Mucosa of descending colon (tissue), 3 donors: ENCODE measurements around the gene WDR5. TPM values are rescaled to one million over a fixed set of nuclear protein-coding genes. Genes with fewer than 3 reads are reported as not detected.
"Not testable (repeated sequence)": the region's sequence is repeated elsewhere in the genome, so short reads cannot be mapped to it uniquely, and the experiment has no call there.

Source experiments
- ATAC-seq: fragments of 200-7000 bp; cut with Tn5 transposase; one replicate; pipeline ENCODE4 v1.9.1; 2020; ENCODE audit warnings: mild to moderate bottlenecking, moderate library complexity
- DNase-seq, 3 donors: peaks; one replicate each; pipeline ENCODE4 v3.0.0-alpha.2; 2020
- H3K36me3 ChIP-seq: fragments of 200-600 bp; one replicate; pipeline ENCODE4 v1.8.0; 2021; ENCODE audit warnings: low read depth, mild to moderate bottlenecking
- H3K4me1 ChIP-seq: fragments of 200-600 bp; one replicate; pipeline ENCODE4 v1.8.0; 2021; ENCODE audit warnings: low read depth, mild to moderate bottlenecking
- H3K4me3 ChIP-seq: fragments of 200-600 bp; one replicate; pipeline ENCODE4 v1.8.0; 2021; ENCODE audit warnings: mild to moderate bottlenecking
- H3K9me3 ChIP-seq: fragments of 200-600 bp; one replicate; pipeline ENCODE4 v1.8.0; 2021; ENCODE audit warnings: mild to moderate bottlenecking
- CTCF ChIP-seq: fragments of 200-600 bp; IDR thresholded peaks from one replicate; pipeline ENCODE4 v1.8.0; 2022; ENCODE audit warnings: antibody characterized with exemption, mild to moderate bottlenecking
- intact Hi-C, 2 donors: fragments of 100-400 bp; cut with DNase I in 1 of 2; cut with micrococcal nuclease in 1 of 2; formaldehyde crosslinking; loops; one replicate each; pipeline versions ENCODE4 v1.11.0 to v1.11.1; 2022; cut with DNase I, micrococcal nuclease
- long read RNA-seq, 2 donors: library from polyadenylated mRNA; unstranded; transcript quantifications; one replicate each; pipeline ENCODE4 v2.0.0, GENCODE V29; 2019 to 2021
- total RNA-seq, 3 donors: library from RNA; stranded (reverse); fragmentation: NEBNext Ultra II Directional in 2 of 3; extraction: Animal tissue kit (Norgen Biotek cat#: 25700) in 2 of 3; gene quantifications; one replicate each; pipeline versions ENCODE4 v1.2.1 to v1.2.4, GENCODE V29; 2021 to 2023
- donor health status: DM: no; HTN: no; CAD: no; lungs with moderate emphysema.
- donor health status: DM: no; HTN: no; CAD: no.
- donor health status: DM: no; HTN: yes; CAD: no.

WDR5 gene
- total RNA-seq: 10 to 100 TPM; 19.9 to 27.1 (median 24.6) TPM
- long read RNA-seq, donor 1, transcript WDR5-201 (14 exons, 3,151 nt): major isoform, 7 of 18 reads
- long read RNA-seq, donor 1, partial matches to known transcripts: 3 of 18 reads
- long read RNA-seq, donor 1, other reads (novel, unspliced or antisense): 8 of 18 reads
- long read RNA-seq, donor 2, transcript WDR5-201 (14 exons, 3,151 nt): major isoform, 5 of 8 reads
- long read RNA-seq, donor 2, partial matches to known transcripts: 1 of 8 reads
- long read RNA-seq, donor 2, other reads (novel, unspliced or antisense): 2 of 8 reads

GRCh38 chr9:134135343-134136117 lies at the start of gene WDR5:
Gene WDR5, plus strand, starts transcription at chr9:134136082. Its CDS starts 3,796 bp downstream, at chr9:134139878.
- TF ChIP-seq CTCF: no peak
- intact Hi-C loops: no loop called here
- H3K36me3 ChIP-seq: no peaks in the 10 kb centered on the region
- ATAC-seq (peak; percentile 93), DNase-seq (peak; percentile 93 to 96 (median 95))
- no peaks in the 10 kb centered on the region for H3K9me3 ChIP-seq
- peaks cover 23% of the 10 kb centered on the region for H3K4me1 ChIP-seq
- H3K4me3 ChIP-seq: peak within 1 kb of the TSS; percentile 97

- Histone ChIP-seq H3K9me3 (no peaks in the 10 kb centered on the region), H3K4me3 (no peak overlapping the region), H3K36me3 (no peaks in the 10 kb centered on the region), H3K4me1 (no peaks in the 10 kb centered on the region)
- intact Hi-C loops: no loop called here
- DNase-seq: peak in 1 of 3 donors; percentile 11
- peak; percentile 40 for ATAC-seq
- no peak for TF ChIP-seq CTCF
These were observed 47.7 kb upstream of the WDR5 start for GRCh38 chr9:134088063-134088725.

- no peaks in the 10 kb centered on the region for H3K4me1 ChIP-seq
- H3K36me3 ChIP-seq: no peaks in the 10 kb centered on the region
- no peak for TF ChIP-seq CTCF
- no peak overlapping the region for H3K4me3 ChIP-seq
- H3K9me3 ChIP-seq: no peaks in the 10 kb centered on the region
- ATAC-seq: no peak
- intact Hi-C loops: no loop called here
- no peak for DNase-seq
These were observed 45.9 kb upstream of the WDR5 start for GRCh38 chr9:134089972-134090371.

GRCh38 chr9:134099123-134099761 lies 36.6 kb upstream of the WDR5 start:
- Histone ChIP-seq H3K36me3 (no peaks in the 10 kb centered on the region), H3K9me3 (no peaks in the 10 kb centered on the region), H3K4me3 (no peak overlapping the region), H3K4me1 (no peaks in the 10 kb centered on the region)
- peak; percentile 87 for ATAC-seq
- DNase-seq: peak in 2 of 3 donors; percentile 27 to 78
- intact Hi-C loops: no loop called here
- TF ChIP-seq CTCF: peak; percentile 75

GRCh38 chr9:134100040-134100439 lies 35.8 kb upstream of the WDR5 start:
- Histone ChIP-seq H3K4me1 (no peaks in the 10 kb centered on the region), H3K4me3 (no peak overlapping the region), H3K36me3 (no peaks in the 10 kb centered on the region), H3K9me3 (no peaks in the 10 kb centered on the region)
- intact Hi-C loops: no loop called here
- no peak for ATAC-seq
- no peak for TF ChIP-seq CTCF
- DNase-seq: no peak

- intact Hi-C loops, H3K36me3 ChIP-seq, H3K4me1 ChIP-seq, H3K4me3 ChIP-seq, DNase-seq, H3K9me3 ChIP-seq, ATAC-seq: not testable (repeated sequence)
These were observed 34.7 kb upstream of the WDR5 start for GRCh38 chr9:134101133-134101532.
